Endothelial cell of umbilical vein (primary cell): Measurements from ENCODE around the gene TMEM239. TPM values are rescaled to one million over a fixed set of nuclear protein-coding genes. Genes with fewer than 3 reads are reported as not detected.

Experiments used
- BruUV-seq: library from RNA; stranded (reverse); fragments of 400-500 nt; replicated peaks from 2 replicates; lab custom pipeline; 2021; lab: Mats Ljungman, UMichigan
- CTCF ChIA-PET: fragments of 300-600, 350-600 bp; sonication (Branson Sonifier 250); formaldehyde crosslinking; loops from one replicate; lab custom pipeline; 2021; ENCODE audit warnings: antibody characterized with exemption, inconsistent platforms; lab: Charles Lee
- POLR2A ChIA-PET: fragments of 300-600, 350-600 bp; sonication (Branson Sonifier 250); formaldehyde crosslinking; loops from one replicate; lab custom pipeline; 2021; ENCODE audit warnings: antibody characterized with exemption, inconsistent platforms; lab: Charles Lee
- DNase-seq: peaks from one replicate; pipeline ENCODE4 v3.0.0-alpha.2; 2011; ENCODE audit warnings: low read depth, low spot score
- FAIRE-seq: peaks from 2 replicates; lab custom pipeline; 2011; peaks lifted over from hg19 to GRCh38; lab: Jason Lieb, UNC
- H2AFZ ChIP-seq: 2 replicates; pipeline ENCODE4 v1.6.0; 2012; ENCODE audit warnings: low read depth, low read length, control low read depth, inconsistent platforms
- H3K27ac ChIP-seq: 2 replicates; pipeline ENCODE4 v1.5.1; 2011; ENCODE audit warnings: low read depth, mild to moderate bottlenecking, control low read depth, low read length, moderate library complexity; ENCODE audit not compliant: insufficient read depth
- H3K27me3 ChIP-seq, 2 experiments: 2 replicates each; pipeline versions ENCODE4 v1.6.0 to v1.6.1; 2011; ENCODE audit warnings: low read length in 2 of 2, mixed read lengths in 1 of 2; ENCODE audit not compliant: control insufficient read depth in 2 of 2, insufficient read depth in 2 of 2
- H3K36me3 ChIP-seq, 2 experiments: 2 replicates in 1 of 2; 3 replicates in 1 of 2; pipeline ENCODE4 v1.5.1; 2011; ENCODE audit warnings: low read length in 2 of 2, mild to moderate bottlenecking in 1 of 2, moderate library complexity in 1 of 2; ENCODE audit not compliant: control insufficient read depth in 2 of 2, insufficient read depth in 2 of 2; ENCODE audit errors: extremely low read depth in 1 of 2
- H3K4me1 ChIP-seq: 3 replicates; pipeline ENCODE4 v1.5.1; 2011; ENCODE audit warnings: mild to moderate bottlenecking, low read length; ENCODE audit not compliant: control insufficient read depth, insufficient read depth; ENCODE audit errors: extremely low read depth
- H3K4me2 ChIP-seq: 2 replicates; pipeline ENCODE4 v1.6.1; 2011; ENCODE audit warnings: low read length, control low read depth, mixed read lengths; ENCODE audit not compliant: insufficient read depth
- H3K4me3 ChIP-seq, 3 experiments: fragments of 200-600 bp in 1 of 3; sonication (generic), shearing (Covaris generic) in 1 of 3; replicated peaks in 1 of 3; 2 replicates each; pipeline ENCODE4 v1.5.1; 2011 to 2016; ENCODE audit warnings: control low read depth in 3 of 3, low read length in 3 of 3, mild to moderate bottlenecking in 2 of 3, inconsistent platforms in 1 of 3, low read depth in 1 of 3, moderate library complexity in 1 of 3; ENCODE audit not compliant: insufficient read depth in 1 of 3
- H3K79me2 ChIP-seq: 2 replicates; pipeline ENCODE4 v1.6.0; 2012; ENCODE audit warnings: low read length, inconsistent platforms; ENCODE audit not compliant: control insufficient read depth, insufficient read depth
- H3K9ac ChIP-seq: replicated peaks from 2 replicates; pipeline ENCODE3; 2011; ENCODE audit warnings: low read length, control low read depth; ENCODE audit not compliant: insufficient read depth; ENCODE audit errors: extremely low read depth
- H3K9me1 ChIP-seq: replicated peaks from 3 replicates; pipeline ENCODE4 v1.6.0; 2011; ENCODE audit warnings: mild to moderate bottlenecking, low read length; ENCODE audit not compliant: control insufficient read depth, insufficient read depth; ENCODE audit errors: extremely low read depth
- H3K9me3 ChIP-seq: replicated peaks from 2 replicates; pipeline ENCODE4 v1.5.1; 2012; ENCODE audit warnings: low read length, inconsistent platforms; ENCODE audit not compliant: control insufficient read depth, insufficient read depth
- H4K20me1 ChIP-seq: replicated peaks from 2 replicates; pipeline ENCODE3; 2011; ENCODE audit warnings: mild to moderate bottlenecking, low read length; ENCODE audit not compliant: control insufficient read depth, insufficient read depth; ENCODE audit errors: extremely low read depth
- EZH2 ChIP-seq: IDR thresholded peaks from 2 replicates; pipeline ENCODE4 v1.6.1; 2012; ENCODE audit warnings: borderline replicate concordance, low read depth, mild to moderate bottlenecking, moderate library complexity, low read length, inconsistent platforms; ENCODE audit not compliant: severe bottlenecking
- FOS ChIP-seq: IDR thresholded peaks from 2 replicates; pipeline ENCODE4 v1.6.1; 2011; ENCODE audit warnings: mild to moderate bottlenecking, low read length, moderate library complexity, borderline replicate concordance; ENCODE audit not compliant: insufficient read depth
- GATA2 ChIP-seq: IDR thresholded peaks from 2 replicates; pipeline ENCODE4 v1.7.0; 2011; ENCODE audit warnings: low read depth, mild to moderate bottlenecking, moderate library complexity, mixed read lengths, low read length; ENCODE audit not compliant: insufficient read length, insufficient read depth
- POLR2A ChIP-seq: IDR thresholded peaks from 2 replicates; pipeline ENCODE4 v1.6.1; 2012; ENCODE audit warnings: low read depth, mild to moderate bottlenecking, control low read depth, low read length
- dilution Hi-C: fragments of 300-500 bp; cut with MboI; formaldehyde crosslinking; loops from one replicate; pipeline ENCODE4 v1.15.0; 2019; ENCODE audit warnings: low sequenced_read_pairs; ENCODE audit not compliant: extremely low pct_ligation_motif_present
- intact Hi-C: fragments of 100-400 bp; cut with micrococcal nuclease; formaldehyde crosslinking; loops from one replicate; pipeline ENCODE4 v1.10.0; 2022
- polyA plus RNA-seq, 4 experiments: library from polyadenylated mRNA; depleted of rRNA in 3 of 4; stranded (reverse) in 3 of 4; unstranded in 1 of 4; fragments of >200 nt; gene quantifications; 2 replicates each; pipeline versions ENCODE4 v1.2.1 to v1.2.3, GENCODE V29; 2011 to 2012; ENCODE audit warnings: missing spikeins in 1 of 4
- total RNA-seq: library from RNA; stranded (reverse); gene quantifications from 2 replicates; pipeline ENCODE4 v1.2.3, GENCODE V29; 2021

The TMEM239 gene
- total and polyA plus RNA-seq, 2 donors (not counting 3 experiments of a cell fraction or from before 2014, with no cell fraction given): not detected

DNA sequence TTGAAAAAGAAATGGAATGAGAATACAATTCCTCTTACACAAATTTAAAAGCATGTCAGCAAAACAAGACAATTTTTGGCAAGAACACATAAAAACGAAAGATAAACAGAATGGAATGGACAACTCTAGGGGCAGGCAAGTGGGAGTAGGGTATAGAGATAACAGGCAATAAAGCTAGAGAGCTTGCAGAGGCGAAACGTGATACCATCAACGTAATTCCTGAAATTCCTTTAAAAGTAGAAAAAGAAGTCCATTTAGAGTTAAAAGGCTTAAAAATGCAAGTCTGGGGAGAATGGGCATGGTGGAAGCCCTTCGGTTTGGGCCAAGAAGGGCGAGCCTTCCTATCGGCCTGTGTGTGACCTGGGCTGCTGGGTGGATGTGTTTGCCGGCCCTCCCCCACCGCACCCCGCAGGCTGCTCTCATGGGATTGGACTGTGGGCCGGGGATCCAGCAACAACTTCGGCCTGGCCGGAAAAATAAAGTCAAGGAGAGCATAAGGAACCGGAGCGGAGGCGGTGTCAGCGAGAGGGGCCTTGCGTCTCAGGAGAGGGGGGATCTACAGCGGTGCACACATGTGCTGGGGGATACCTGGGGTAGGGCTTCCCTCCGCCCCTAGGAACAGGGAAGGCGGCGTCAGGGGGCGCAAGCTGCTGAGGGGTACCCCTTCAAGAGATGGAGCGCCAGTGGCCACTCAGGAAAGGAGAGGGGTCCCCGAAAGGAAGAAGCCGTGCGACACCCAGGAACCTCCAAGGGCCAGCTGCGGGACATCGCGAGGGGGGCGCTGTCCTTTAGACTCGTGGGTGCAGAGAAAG is 4.1 kb downstream of the TMEM239 start:
- Histone ChIP-seq H3K4me3 (no peak overlapping the region), H3K4me1 (no peaks in the 10 kb centered on the region), H3K27ac (no peak overlapping the region), H3K79me2 (no peaks in the 10 kb centered on the region), H3K9me1 (no peaks in the 10 kb centered on the region), H3K9me3 (no peaks in the 10 kb centered on the region), H4K20me1 (no peaks in the 10 kb centered on the region), H2AFZ (no peak overlapping the region), H3K9ac (no peak overlapping the region), H3K27me3 (peaks cover 25 to 29% of the 10 kb centered on the region in 2 experiments), H3K4me2 (no peak overlapping the region), H3K36me3 (no peaks in the 10 kb centered on the region)
- no TSS peak for BruUV-seq
- DNase-seq (no peak), FAIRE-seq (no peak)
- dilution Hi-C loops (no loop called here), intact Hi-C loops (no loop called here)
- peak; percentile 8 for TF ChIP-seq EZH2
- TF ChIP-seq FOS: no peak
- TF ChIP-seq POLR2A: no peak
- no peak for TF ChIP-seq GATA2
- CTCF ChIA-PET: interaction anchor here (0.7 kb wide), 2 partner anchors 67 to 211 kb away, joined by 3 read pairs; no protein-coding TSS in a partner anchor
- POLR2A ChIA-PET: no interaction called here
